Measurements from ENCODE around the gene SLC38A2.

SLC38A2 gene

GRCh38 chr12:46390881-46391280, 18.3 kb upstream of the SLC38A2 start:
- no peak for DNase-seq

GRCh38 chr12:46390304-46390703, 17.7 kb upstream of the SLC38A2 start:
- no peak for DNase-seq

GRCh38 chr12:46389031-46389616, 16.6 kb upstream of the SLC38A2 start:
- DNase-seq: no peak

- no peak for DNase-seq
Observed at GRCh38 chr12:46388427-46389021, 16.0 kb upstream of the SLC38A2 start.

GRCh38 chr12:46387670-46388069, 15.1 kb upstream of the SLC38A2 start:
- DNase-seq: no peak

- no peak for DNase-seq
Observed at GRCh38 chr12:46386877-46387629, 14.5 kb upstream of the SLC38A2 start.

- no peak for DNase-seq
Observed at GRCh38 chr12:46386360-46386867, 13.8 kb upstream of the SLC38A2 start.

GRCh38 chr12:46385438-46385837, 12.9 kb upstream of the SLC38A2 start:
- no peak for DNase-seq

GRCh38 chr12:46384451-46385309, 12.1 kb upstream of the SLC38A2 start:
- no peak for DNase-seq

- peak; percentile 58 for DNase-seq
Observed at GRCh38 chr12:46383654-46384450, 11.3 kb upstream of the SLC38A2 start.

- peak; percentile 86 for DNase-seq
Observed at GRCh38 chr12:46382964-46383653, 10.5 kb upstream of the SLC38A2 start.

GRCh38 chr12:46382408-46382963, 9.9 kb upstream of the SLC38A2 start:
- DNase-seq: no peak

GRCh38 chr12:46380881-46381280, 8.3 kb upstream of the SLC38A2 start:
- no peak for DNase-seq

- DNase-seq: no peak
Observed at GRCh38 chr12:46380022-46380796, 7.6 kb upstream of the SLC38A2 start.

- no peak for DNase-seq
Observed at GRCh38 chr12:46379352-46379751, 6.8 kb upstream of the SLC38A2 start.

- DNase-seq: no peak
Observed at GRCh38 chr12:46378530-46378929, 6.0 kb upstream of the SLC38A2 start.

GRCh38 chr12:46377678-46378077, 5.1 kb upstream of the SLC38A2 start:
- DNase-seq: no peak

GRCh38 chr12:46376579-46376978, 4.0 kb upstream of the SLC38A2 start:
- no peak for DNase-seq

- no peak for DNase-seq
Observed at GRCh38 chr12:46374711-46375110, 2.1 kb upstream of the SLC38A2 start.

GRCh38 chr12:46374310-46374709, 1.7 kb upstream of the SLC38A2 start:
- DNase-seq: no peak
